Tibial nerve (tissue), 4 donors: Measurements from ENCODE around the gene PDZD2.

ENCODE experiments used
- CTCF ChIP-seq, 5 experiments: fragments of 200-600 bp in 3 of 5; fragments of 450-650 bp in 2 of 5; sonication (generic) in 3 of 5; IDR thresholded peaks; one replicate each; pipeline ENCODE4 v1.5.1; 2016 to 2019; ENCODE audit warnings: antibody characterized with exemption in 5 of 5, mild to moderate bottlenecking in 3 of 5, moderate library complexity in 2 of 5
- EP300 ChIP-seq, 2 donors: sonication (generic); formaldehyde crosslinking; IDR thresholded peaks; one replicate each; pipeline ENCODE4 v1.6.1; 2017; ENCODE audit warnings: antibody characterized with exemption in 2 of 2, mild to moderate bottlenecking in 1 of 2

GRCh38 chr5:32072054-32072453 lies 433.1 kb downstream of the PDZD2 start:
- TF ChIP-seq CTCF (IDR thresholded peaks at IDR 0.05) (no peak), EP300 (IDR thresholded peaks at IDR 0.05) (no peak)
